GM23338 (cell line): ENCODE data around the gene TMEM117.

Source experiments
- CTCF ChIP-seq, 2 experiments: fragments of 200-600 bp in 1 of 2; sonication (generic) in 1 of 2; conservative IDR thresholded peaks; 2 replicates each; pipeline versions ENCODE4 v1.5.1 to v1.6.1; 2016 to 2017; ENCODE audit warnings: antibody characterized with exemption in 2 of 2, low read depth in 2 of 2, mild to moderate bottlenecking in 2 of 2, moderate library complexity in 1 of 2
- JUNB ChIP-seq: IDR thresholded peaks from one replicate; pipeline ENCODE4 v1.6.1; 2016; ENCODE audit warnings: antibody characterized with exemption; ENCODE audit not compliant: unreplicated experiment

GRCh38 chr12:43887397-43887796 lies 51.5 kb downstream of the TMEM117 start:
- TF ChIP-seq JUNB (no peak), CTCF (conservative IDR thresholded peaks at IDR 0.05; ENCODE audit: low read depth in 2 of 2) (no peak)
